ENCODE results near the gene CA9. TPM values are rescaled to one million over a fixed set of nuclear protein-coding genes. Genes with fewer than 3 reads are reported as not detected.

Gene CA9
- polyA plus RNA-seq, 1 experiment: 1.2 TPM

- peak overlapping the region; percentile 98 for H3K4me3 ChIP-seq (ENCODE audit: low read depth, low read length)
- POLR2A ChIA-PET: interaction anchor here (0.7 to 9.1 kb wide), 19 partner anchors 10 to 500 kb away, joined by 3 to 101 read pairs (median 6); partner anchors contain the start of genes CA9, CCDC107, CREB3 and GBA2
- CTCF ChIA-PET: interaction anchor here (0.6 to 2.8 kb wide), 3 partner anchors 26 to 37 kb away, joined by 3 to 10 read pairs (median 4); partner anchors contain the start of gene ARHGEF39
Measured at GRCh38 chr9:35690614-35691333, 17.0 kb downstream of the CA9 start.

GRCh38 chr9:35691334-35691650 lies 17.6 kb downstream of the CA9 start:
- ChIA-PET POLR2A (interaction anchor here (0.7 to 9.1 kb wide), 14 partner anchors 11 to 499 kb away, joined by 3 to 101 read pairs (median 8); partner anchors contain the start of genes CA9, CCDC107, CREB3 and RMRP), CTCF (interaction anchor here (0.6 to 2.8 kb wide), 3 partner anchors 27 to 36 kb away, joined by 3 to 10 read pairs (median 4); partner anchors contain the start of gene ARHGEF39)
- no peaks in the 10 kb centered on the region for H3K27me3 ChIP-seq (ENCODE audit: control insufficient read depth, insufficient read depth, low read length)
- TF ChIP-seq CTCF (IDR thresholded peaks at IDR 0.05; ENCODE audit: low read depth, low read length): no peak
- H3K27ac ChIP-seq (ENCODE audit: low read depth, low read length): peak overlapping the region; percentile 97
- no peaks in the 10 kb centered on the region; the same call in 1 of the 2 replicates for H3K9me3 ChIP-seq (ENCODE audit: control insufficient read depth, insufficient read depth, low read length)
- H3K4me3 ChIP-seq (ENCODE audit: low read depth, low read length): peak overlapping the region; percentile 98
- DNase-seq (ENCODE audit: low read depth, low spot score): no peak

More at GRCh38 chr9:35690614-35691333, 17.0 kb downstream of the CA9 start:
- DNase-seq (ENCODE audit: low read depth, low spot score): no peak
- no peak for TF ChIP-seq CTCF (IDR thresholded peaks at IDR 0.05; ENCODE audit: low read depth, low read length)
- Histone ChIP-seq H3K27ac (ENCODE audit: low read depth, low read length) (peak overlapping the region; percentile 97), H3K27me3 (ENCODE audit: control insufficient read depth, insufficient read depth, low read length) (no peaks in the 10 kb centered on the region), H3K9me3 (ENCODE audit: control insufficient read depth, insufficient read depth, low read length) (no peaks in the 10 kb centered on the region; the same call in 1 of the 2 replicates)

- ChIA-PET CTCF (interaction anchor here (2.8 kb wide), 1 partner anchor 31 kb away, joined by 10 read pairs; no protein-coding TSS in a partner anchor), POLR2A (interaction anchor here (0.7 to 9.1 kb wide), 10 partner anchors 12 to 40 kb away, joined by 3 to 101 read pairs (median 9); partner anchors contain the start of genes CCDC107, CREB3, RMRP and TLN1)
- no peak for DNase-seq (ENCODE audit: low read depth, low spot score)
- no peaks in the 10 kb centered on the region; the same call in 1 of the 2 replicates for H3K9me3 ChIP-seq (ENCODE audit: control insufficient read depth, insufficient read depth, low read length)
- H3K27me3 ChIP-seq (ENCODE audit: control insufficient read depth, insufficient read depth, low read length): no peaks in the 10 kb centered on the region
- no peak for TF ChIP-seq CTCF (IDR thresholded peaks at IDR 0.05; ENCODE audit: low read depth, low read length)
- H3K27ac ChIP-seq (ENCODE audit: low read depth, low read length): peak overlapping the region; percentile 97
- H3K4me3 ChIP-seq (ENCODE audit: low read depth, low read length): peak overlapping the region; percentile 98; the same call in 1 of the 2 replicates
Measured at GRCh38 chr9:35691757-35692301, 18.1 kb downstream of the CA9 start.

- CTCF ChIA-PET: interaction anchor here (0.7 to 4.4 kb wide), 19 partner anchors 10 to 74 kb away, joined by 3 to 48 read pairs (median 10); partner anchors contain the start of genes ARHGEF39, CA9, CCDC107 and RMRP
- no peak for TF ChIP-seq CTCF (IDR thresholded peaks at IDR 0.05; ENCODE audit: low read depth, low read length)
- H3K9me3 ChIP-seq (ENCODE audit: control insufficient read depth, insufficient read depth, low read length): no peaks in the 10 kb centered on the region
- H3K27me3 ChIP-seq (ENCODE audit: control insufficient read depth, insufficient read depth, low read length): no peaks in the 10 kb centered on the region
- POLR2A ChIA-PET: interaction anchor here (0.6 to 3.8 kb wide), 14 partner anchors 8 to 698 kb away, joined by 3 to 34 read pairs (median 6); partner anchors contain the start of genes ARHGEF39, CCDC107, CREB3 and RMRP
- H3K4me3 ChIP-seq (ENCODE audit: low read depth, low read length): no peak overlapping the region
- H3K27ac ChIP-seq (ENCODE audit: low read depth, low read length): no peak overlapping the region
- no peak for DNase-seq (ENCODE audit: low read depth, low spot score)
Measured at GRCh38 chr9:35695943-35696401, 22.2 kb downstream of the CA9 start.
